ENCODE measurements around the gene DPYD.
"Not testable (repeated sequence)": the region's sequence is repeated elsewhere in the genome, so short reads cannot be mapped to it uniquely, and the experiment has no call there.

The DPYD gene

DNA sequence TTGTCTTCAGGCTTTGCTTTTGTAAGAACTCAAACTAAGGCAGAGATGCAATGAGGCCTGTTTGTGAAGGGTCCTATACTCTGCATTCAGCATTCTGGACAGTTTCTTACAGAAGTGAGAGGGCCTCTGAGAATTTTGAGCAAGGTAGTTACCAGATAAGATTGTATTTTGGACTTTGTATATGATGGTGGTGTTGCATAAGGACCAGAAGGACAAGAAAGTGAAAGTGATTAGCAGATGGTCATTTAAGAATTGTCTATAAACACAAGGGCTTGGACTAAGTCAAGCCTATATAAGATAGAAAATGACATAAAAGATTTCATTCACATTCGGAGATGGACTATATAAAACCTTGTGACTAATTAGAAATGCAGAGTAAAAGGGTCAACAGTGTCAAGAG is 662.2 kb downstream of the DPYD start:
- no peak for DNase-seq

DNA sequence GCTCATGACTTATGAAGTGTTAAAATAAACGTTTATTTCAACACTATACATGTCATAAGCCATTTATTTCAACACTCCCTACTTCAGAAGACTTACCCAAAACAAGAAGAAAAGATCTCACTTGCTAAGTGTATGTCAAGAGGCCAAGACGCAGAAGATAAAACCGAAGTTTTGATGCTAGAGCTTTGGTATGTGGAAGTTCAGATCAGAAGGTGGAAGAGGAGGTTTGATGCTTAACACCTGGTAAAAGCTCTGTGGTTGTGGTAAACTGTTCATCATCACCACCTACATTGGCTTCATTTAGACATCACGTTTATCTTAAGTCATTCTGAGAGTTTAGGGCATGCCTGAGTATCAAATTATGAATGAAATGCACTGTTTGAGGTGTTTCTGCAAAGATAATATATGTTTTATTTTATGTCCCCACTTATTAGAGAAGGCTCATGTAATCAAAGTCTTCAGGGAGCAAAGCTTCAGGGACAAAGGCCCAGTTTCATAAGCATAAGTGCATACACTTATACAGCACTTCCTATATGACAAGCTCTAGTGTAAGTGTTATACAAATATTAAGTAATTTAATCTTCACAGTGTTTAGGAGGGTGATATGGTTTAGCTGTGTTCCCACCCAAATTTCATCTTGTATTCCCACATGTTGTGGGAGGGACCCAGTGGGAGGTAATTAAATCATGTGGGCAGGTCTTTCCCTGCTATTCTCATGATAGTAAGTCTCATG is 665.9 kb downstream of the DPYD start:
- no peak for DNase-seq

DNA sequence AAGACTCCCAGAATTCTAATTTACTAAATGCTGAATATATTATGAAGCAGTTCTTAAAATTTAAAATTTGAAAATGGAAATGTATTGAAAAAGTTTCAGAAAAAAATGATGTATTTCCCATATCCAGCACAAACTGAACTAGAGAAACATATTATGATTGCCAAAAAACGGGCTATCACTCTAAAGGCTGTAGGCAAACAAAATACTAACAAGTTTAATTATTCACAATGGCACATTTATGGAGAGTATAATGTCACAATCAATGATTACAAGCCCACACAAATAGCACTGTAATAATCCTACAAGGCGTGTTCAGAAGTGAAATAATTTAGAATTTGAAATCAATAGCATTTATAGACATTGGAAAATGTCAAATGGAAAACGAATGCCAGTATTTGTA is 667.9 kb downstream of the DPYD start:
- no peak for DNase-seq

DNA sequence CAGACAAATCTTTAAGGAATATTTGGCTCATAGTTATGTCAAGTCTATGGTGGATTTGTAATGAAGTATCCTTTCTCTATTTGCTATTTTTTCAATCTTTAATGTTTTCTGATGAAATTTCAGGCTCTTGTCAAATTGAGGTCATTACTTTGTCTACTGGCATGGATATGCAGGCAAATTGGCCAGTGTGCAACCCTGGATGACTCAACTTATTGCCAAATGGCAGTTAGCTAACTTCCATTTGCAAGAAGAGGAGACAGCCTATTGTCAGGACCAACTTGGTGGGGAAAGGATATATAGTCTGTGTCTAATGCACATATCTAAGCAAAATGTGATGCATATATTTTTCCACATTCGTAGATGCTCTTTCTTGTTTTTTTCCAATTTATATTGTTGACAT is 668.8 kb downstream of the DPYD start:
- no peak for DNase-seq

DNA sequence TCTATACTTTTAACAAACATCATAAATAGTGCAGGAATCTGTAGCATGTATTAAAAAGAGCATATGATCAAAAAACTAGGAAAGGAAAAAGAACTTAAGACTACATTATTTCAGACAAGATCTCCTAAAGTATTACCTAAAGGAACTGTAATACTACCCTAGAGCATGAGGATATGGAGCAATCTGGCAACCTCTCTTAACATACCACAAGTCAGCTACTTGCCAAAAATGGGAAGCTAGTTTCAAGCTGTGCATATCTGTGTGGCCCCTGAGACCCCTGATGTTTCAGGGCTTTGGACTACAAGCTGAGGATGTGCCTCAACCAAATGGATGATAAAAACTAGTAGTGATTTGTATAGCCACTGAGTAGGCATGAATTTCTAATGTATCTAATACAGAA is 673.6 kb downstream of the DPYD start:
- peak; percentile 18 for DNase-seq

DNA sequence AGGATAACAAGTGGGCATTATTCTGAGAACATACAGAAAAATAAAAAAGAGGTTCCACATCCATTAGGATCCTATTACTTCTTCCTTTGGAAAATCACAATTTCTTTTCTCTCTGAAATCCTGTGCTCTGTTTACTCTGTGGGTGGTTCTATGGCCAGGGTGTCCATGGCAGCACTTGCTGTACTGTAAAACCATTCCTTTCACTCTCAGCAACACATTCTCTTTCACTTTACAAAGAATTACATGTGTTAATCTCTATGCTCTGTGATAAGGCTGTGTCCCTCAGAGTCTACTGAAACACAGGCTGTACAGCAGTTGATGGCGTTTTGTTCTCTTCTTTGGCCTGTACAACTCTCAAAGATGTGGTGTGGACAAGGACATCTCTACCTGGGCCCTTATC is 675.2 kb downstream of the DPYD start:
- DNase-seq: no peak

DNA sequence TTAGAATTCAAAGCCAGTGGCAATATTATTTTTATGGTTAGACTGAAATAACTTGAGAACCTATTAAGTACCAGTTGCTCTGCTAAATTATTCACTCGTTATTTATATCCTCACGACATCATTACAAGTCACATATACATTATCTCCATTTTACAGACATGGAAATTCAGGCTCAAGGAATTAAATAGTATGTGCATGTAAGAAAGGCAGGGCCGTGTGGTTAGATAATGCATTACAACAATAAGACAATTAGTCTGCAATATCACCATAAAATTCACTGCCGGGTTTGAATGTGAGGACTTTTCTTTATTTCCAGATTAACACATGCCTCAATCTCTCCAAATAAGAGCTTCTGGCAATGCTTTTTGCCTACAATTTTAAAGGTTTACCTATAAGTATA is 675.8 kb downstream of the DPYD start:
- no peak for DNase-seq

DNA sequence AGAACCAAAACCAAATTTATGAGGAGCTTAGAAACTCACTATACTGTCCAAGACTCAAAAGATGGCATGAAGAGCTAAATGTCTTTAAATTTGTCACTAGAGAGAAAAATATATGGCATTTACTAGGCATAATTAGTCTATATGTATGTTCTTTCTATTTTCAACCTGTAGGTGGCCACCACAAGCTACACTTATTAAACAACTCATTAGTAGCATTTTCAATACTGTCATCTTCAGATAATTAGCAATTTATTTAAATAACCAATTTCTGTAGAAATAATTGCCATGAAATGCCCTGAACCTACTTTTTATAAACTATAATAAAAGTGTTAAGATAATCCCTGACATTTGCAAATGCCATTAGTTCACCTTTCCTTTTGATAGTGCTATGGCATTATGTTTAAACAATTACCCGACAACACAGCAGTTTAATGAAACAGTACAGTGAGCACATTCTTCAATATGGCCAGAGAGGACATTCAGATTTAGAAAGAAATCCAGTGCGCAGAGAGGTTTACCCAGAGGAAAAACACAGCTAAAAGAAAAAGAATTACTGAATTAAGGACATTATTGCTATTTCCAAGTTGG is 676.8 kb downstream of the DPYD start:
- DNase-seq: no peak

DNA sequence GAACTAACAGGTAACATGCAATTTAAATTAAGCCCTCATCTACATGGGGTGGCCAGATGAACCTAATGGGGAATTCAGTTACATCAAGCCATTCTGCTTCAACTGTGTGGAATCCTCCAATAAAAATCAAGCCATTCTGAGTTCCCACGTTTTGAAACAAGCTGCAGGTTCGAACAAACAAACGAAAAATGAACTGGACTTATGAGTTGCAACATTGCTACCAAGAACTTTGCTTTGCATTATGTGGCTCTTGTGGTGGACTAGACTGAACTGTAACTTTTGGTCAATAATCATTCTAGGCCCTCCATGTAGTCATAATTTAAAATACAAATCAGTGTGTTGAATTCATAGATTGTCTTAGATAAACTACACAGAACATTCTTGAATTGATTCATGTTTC is 682.0 kb downstream of the DPYD start:
- DNase-seq: no peak

DNA sequence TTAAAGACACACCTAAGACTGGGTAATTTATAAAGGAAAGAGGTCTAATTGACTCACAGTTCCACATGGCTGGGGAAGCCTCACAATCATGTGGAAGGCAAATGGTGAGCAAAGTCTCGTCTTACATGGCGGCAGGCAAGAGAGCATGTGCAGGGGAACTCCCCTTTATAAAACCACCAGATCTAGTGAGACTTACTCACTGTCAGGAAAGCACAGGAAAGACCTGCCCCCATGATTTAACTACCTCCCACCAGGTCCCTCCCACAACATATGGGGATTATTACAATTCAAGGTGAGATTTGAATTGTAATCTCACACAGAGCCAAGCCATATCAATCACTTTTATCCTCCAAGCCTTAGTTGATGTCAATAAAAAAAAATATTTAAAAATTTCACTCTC is 689.5 kb downstream of the DPYD start:
- DNase-seq: not testable (repeated sequence)

DNA sequence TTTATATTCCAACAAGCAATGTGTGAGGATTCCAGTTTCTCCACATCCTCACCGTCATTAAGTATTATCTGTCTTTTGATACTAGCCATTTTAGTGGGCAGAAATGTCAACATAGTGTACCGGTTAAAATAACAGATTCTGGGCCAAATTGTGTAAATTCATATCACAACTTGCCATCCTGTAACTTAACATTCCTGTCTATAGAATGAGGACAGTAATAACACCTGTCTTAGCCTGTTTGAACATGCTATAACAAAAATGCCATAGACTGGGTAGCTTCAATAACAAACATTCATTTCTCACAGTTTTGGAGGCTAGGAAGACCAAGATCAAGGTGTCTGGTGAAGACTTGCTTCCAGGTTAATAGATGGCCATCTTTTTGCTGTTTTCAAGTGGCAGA is 708.2 kb downstream of the DPYD start:
- DNase-seq: no peak

DNA sequence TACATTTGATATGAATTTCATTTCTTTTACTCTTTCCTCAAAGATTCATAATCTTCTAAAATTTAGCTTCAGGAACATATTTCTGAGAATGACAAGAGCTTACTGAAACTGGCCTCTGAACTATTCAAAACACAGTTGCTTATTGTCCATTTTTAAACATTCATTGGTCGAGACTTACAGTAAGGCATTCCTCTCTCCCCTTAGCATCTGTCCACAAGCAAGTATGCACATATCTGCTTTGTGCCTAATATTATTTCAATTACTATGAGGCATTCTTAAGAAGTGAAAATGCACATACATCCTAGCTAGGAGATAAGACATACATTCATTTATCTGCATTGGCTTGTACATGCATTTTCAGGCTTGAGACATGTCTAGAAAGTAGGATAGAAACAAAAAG is 710.5 kb downstream of the DPYD start:
- no peak for DNase-seq

DNA sequence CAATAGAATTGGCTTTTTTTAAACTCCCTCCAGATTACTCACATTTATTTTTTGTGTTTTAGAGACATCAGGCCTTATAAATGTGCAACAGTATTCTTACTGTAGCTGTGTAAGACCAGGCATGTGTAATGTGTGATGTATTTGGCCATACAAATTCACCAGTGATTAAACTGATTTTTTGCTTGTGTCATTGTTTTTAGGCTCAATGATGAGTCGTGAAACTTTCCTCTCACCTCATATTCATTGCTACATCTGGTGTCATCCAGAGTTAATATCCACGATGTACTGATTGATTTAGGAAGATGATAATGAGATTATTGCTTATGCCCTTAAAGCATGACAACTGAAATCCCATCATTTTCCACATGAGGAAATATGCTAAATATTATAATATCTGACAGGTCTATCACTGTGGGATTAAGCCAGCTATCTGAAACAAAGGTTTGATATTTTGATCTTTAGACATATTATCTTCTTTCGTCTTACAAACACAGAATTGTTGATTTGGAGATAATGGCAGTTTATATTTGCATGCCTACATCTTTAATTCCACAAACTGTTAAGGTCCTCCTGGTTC is 711.4 kb downstream of the DPYD start:
- no peak for DNase-seq

DNA sequence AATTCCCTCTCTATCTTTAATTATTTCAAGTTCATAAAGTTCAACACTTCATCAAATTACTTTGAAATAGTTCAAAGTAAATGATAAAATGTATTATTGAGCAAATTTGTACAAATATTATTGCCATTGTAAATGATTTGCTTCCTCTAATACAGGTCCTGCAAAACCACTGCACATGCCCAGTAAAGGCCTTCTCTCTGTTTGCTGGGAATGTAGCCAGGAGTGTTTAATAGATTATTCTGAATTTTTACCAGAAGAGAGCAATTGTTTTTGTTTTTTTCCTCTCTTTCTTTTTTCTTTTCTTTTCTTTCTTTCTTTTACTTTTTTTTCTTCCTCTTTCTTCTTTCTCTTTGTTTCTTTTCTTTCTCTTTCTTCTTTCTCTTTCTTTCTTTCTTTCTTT is 713.0 kb downstream of the DPYD start:
- DNase-seq: no peak

DNA sequence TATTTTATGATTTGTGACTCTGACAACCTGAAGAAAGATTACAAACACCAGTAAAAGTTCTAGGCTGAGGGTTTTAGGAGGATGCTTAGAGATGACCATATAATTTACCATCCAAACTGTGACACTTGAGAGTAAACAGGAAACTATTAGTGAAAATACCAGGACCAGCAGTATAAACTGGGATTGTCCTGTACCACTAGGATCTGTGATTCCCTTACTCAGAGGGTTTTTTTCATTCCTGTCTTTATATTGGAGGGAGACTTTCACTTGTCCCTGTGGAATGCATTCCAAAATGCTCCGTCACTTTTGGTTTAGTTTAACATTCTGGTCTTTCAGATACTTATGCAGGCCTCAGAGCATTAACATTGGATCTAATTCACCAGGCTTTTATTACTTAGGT is 716.4 kb downstream of the DPYD start:
- DNase-seq: no peak

DNA sequence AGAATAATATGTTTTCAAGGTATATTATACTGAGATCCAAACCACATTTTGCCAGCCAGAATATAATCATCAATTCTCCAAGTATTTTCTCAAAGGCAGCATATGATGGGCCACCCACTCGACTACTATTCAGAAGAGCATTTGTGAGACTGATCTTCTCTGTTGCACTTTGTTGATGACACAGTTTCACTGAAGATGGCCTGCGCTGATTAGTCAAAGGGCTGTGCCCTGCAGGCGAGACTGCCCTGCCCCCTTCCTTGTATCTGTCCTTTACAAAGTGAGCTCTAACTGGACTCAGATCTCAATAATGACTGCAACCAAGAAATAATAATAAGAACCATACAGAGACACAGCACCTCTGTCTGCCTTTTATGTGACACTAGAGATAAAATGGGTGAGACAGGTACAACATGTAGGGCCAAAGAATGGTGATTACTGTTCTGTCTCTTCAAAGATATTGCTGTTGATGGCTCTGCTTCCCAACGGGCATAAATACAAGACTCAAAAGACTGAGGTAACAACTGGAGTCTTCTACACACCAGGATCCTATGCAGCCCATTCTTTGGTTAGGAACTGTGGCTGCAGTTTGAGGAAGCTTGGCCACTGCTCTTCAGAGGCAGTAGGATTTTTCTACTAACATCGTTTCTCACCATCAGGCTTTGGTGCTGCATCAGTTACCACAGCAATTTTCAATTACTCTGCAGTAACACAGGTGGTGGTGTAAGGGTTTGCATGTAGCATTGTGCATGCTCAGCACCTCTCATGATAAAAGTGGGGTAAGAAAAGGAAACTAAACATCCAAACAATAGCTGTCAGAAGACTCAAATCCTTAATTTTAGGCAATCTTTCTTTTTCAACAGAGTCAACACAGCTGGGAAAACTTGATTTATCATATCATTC is 718.1 kb downstream of the DPYD start:
- DNase-seq: no peak

DNA sequence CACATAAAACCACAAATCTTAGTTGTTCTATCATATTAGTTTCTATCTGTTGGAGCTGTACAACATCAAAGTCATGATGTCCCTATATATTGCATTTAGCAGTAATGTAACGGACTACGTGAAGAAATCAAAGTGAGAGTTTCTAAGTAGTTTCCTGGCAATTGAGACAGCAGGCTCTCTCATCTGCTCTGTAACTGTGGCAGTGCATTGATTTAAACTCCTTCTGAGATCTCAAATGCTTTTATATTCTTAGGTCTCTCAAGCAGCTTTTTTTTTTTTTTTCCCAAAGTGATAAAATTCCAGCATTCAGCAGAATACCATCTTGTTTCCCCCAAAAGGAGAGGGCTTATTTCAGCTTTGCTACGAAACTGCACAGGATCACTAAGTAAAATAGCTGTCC is 719.2 kb downstream of the DPYD start:
- DNase-seq: no peak

DNA sequence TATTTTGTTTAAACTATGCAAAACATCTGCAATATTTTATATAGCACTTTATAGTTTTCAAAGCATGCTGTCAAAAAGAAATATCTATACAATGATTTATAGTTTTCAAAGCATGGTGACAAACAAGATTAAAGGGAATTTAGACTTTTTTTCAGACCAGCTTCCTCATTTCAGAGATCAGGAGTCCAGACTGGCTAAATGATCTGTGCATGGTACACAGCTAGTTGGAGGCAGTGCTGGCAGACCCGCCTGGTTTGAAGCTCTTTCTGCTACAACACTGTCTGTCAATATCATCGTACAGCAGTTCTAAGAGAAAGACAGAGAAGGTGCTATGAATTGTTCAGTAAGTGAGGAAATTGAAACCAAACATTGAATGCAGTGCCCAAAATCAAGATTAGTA is 720.2 kb downstream of the DPYD start:
- no peak for DNase-seq

DNA sequence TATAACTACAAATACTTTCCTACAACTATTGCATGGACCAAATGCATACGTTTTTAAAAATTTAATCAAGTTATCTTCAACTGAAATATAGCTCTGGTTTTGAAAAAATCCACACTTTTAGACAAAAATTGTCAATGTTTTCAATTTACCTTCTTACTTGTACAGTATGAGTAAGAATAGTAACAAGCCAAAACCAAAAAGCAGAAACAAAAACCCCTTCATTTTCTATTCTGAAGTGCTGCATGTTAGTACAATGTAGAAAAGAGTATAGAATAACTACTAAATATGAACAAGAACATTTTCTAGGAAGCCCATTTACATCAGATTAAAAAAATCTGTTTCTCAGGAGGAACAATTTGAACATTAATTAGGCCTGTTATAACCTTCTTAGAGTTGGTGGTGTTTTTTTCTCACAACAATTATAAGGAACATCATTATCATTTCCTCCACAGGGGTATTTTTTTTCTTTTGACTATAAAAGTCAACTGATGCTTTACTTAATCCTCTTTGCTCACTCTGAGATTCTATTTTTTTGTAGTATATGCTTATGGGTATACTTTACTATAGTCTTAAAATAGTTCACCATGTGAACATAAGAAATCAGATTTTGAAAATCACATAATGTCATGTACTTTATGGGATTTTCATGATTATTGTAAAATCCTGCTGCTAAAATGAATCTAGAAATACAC is 723.9 kb downstream of the DPYD start:
- DNase-seq: no peak

DNA sequence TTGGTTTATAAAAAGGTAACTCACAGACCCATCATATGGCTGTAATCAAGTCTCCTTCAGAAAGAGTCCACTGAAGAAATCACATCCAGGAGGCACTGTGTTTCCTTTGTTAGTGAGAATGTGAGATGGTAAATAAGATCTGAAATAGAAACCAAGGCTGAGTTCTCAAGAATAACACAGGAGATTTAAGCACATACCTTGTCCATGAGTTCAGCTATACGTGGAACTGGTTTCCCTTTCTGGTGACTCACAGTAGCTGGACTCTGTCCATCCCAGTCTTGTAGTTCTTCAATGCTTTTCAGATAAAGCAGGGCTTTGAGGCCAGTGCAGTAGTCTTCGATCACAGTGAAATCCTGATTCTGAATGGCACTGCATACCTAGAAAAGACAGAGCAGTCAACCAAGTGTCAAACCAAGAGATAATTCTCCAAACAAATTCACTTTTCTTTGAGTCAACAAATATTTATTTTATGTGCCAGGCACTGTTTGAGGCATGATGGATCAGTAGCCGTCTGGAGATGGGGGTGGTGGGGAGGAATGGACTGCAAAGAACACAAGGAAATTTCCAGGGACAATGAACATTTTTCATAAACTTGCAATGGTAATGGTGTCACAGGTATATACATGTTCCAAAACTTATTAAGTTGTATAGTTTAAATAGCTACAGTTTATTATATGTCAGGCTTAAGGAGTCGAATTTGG is 727.8 kb downstream of the DPYD start:
- no peak for DNase-seq

DNA sequence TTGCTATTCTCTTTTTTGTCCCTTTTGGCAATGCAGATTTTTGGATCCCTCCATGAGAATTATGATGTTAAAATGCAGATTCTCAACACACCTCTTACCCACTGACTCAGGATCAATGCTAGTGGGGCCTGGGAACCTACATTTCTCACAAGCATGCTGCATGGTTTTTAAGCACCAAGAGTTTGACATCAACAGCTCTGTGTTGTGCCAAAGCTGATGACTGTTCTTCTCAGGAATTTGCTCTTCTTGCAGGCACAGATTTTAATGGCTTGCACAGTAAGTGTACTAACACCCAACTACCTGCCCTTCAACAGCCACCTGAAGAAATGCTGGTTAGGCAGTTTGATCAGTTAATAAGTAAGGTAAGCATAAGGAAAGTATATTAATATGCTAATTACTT is 730.5 kb downstream of the DPYD start:
- no peak for DNase-seq

DNA sequence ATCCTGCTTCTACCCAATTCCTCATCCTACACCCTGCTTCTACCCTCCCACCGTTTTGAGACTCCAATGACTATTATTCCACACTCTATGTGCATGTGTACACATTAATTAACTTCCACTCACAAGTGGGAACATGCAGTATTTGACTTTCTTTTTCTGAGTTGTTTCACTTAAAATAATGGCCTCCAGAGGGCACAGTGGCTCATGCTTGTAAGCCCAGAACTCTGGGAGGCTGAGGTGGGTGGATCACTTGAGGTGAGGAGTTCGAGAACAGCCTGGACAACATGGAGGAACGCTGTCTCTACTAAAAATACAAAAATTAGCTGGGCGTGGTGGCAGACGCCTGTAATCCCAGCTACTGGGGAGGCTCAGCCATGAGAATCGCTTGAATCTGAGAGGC is 734.5 kb downstream of the DPYD start:
- no peak for DNase-seq
